Keratinocyte (primary cell): Measurements from ENCODE around the gene TMEM40. TPM values are rescaled to one million over a fixed set of nuclear protein-coding genes. Genes with fewer than 3 reads are reported as not detected.

Experiments
- DNase-seq: peaks from one replicate; pipeline ENCODE4 v3.0.0-alpha.2; 2011; ENCODE audit warnings: low read depth, missing footprints, low spot score
- FAIRE-seq: peaks from 2 replicates; lab custom pipeline; 2011; peaks lifted over from hg19 to GRCh38; lab: Jason Lieb, UNC
- H2AFZ ChIP-seq: 2 replicates; pipeline ENCODE4 v1.6.0; 2012; ENCODE audit warnings: low read length, control low read depth, inconsistent platforms; ENCODE audit not compliant: control insufficient read depth
- H3K27ac ChIP-seq: 2 replicates; pipeline ENCODE4 v1.5.1; 2011; ENCODE audit warnings: low read length; ENCODE audit not compliant: control insufficient read depth, insufficient read depth
- H3K27me3 ChIP-seq: 3 replicates; pipeline ENCODE4 v1.6.0; 2011; ENCODE audit warnings: low read length; ENCODE audit not compliant: control insufficient read depth, insufficient read depth; ENCODE audit errors: extremely low read depth
- H3K36me3 ChIP-seq, 2 experiments: 2 replicates in 1 of 2; 3 replicates in 1 of 2; pipeline ENCODE4 v1.5.1; 2011; ENCODE audit warnings: low read length in 2 of 2, mild to moderate bottlenecking in 1 of 2; ENCODE audit not compliant: control insufficient read depth in 2 of 2, insufficient read depth in 2 of 2; ENCODE audit errors: extremely low read depth in 1 of 2
- H3K4me1 ChIP-seq: 3 replicates; pipeline ENCODE4 v1.5.1; 2011; ENCODE audit warnings: low read length; ENCODE audit not compliant: control insufficient read depth, insufficient read depth; ENCODE audit errors: extremely low read depth
- H3K4me2 ChIP-seq: 3 replicates; pipeline ENCODE4 v1.6.0; 2011; ENCODE audit warnings: low read depth, low read length; ENCODE audit not compliant: control insufficient read depth, insufficient read depth; ENCODE audit errors: extremely low read depth
- H3K4me3 ChIP-seq, 3 experiments: fragments of 200-600 bp in 1 of 3; sonication (generic) in 1 of 3; 2 replicates in 2 of 3; 3 replicates in 1 of 3; pipeline ENCODE4 v1.5.1; 2011 to 2016; ENCODE audit warnings: low read length in 3 of 3, mild to moderate bottlenecking in 3 of 3, control low read depth in 2 of 3, inconsistent platforms in 1 of 3, low read depth in 1 of 3, mixed read lengths in 1 of 3, mixed run types in 1 of 3, moderate library complexity in 1 of 3; ENCODE audit not compliant: control insufficient read depth in 2 of 3, insufficient read depth in 2 of 3; ENCODE audit errors: extremely low read depth in 1 of 3
- H3K79me2 ChIP-seq: 2 replicates; pipeline ENCODE4 v1.6.0; 2012; ENCODE audit warnings: low read length; ENCODE audit not compliant: control insufficient read depth, insufficient read depth
- H3K9ac ChIP-seq: 3 replicates; pipeline ENCODE4 v1.6.0; 2011; ENCODE audit warnings: low read length; ENCODE audit not compliant: control insufficient read depth, insufficient read depth; ENCODE audit errors: extremely low read depth
- H3K9me1 ChIP-seq: 3 replicates; pipeline ENCODE4 v1.6.0; 2011; ENCODE audit warnings: low read length; ENCODE audit not compliant: control insufficient read depth, insufficient read depth; ENCODE audit errors: extremely low read depth
- H3K9me3 ChIP-seq: 2 replicates; pipeline ENCODE4 v1.5.1; 2012; ENCODE audit warnings: low read depth, low read length; ENCODE audit not compliant: control insufficient read depth
- H4K20me1 ChIP-seq: 3 replicates; pipeline ENCODE4 v1.6.0; 2011; ENCODE audit warnings: low read length; ENCODE audit not compliant: control insufficient read depth, insufficient read depth; ENCODE audit errors: extremely low read depth
- CTCF ChIP-seq, 3 experiments: IDR thresholded peaks in 1 of 3; conservative IDR thresholded peaks in 1 of 3; optimal IDR thresholded peaks in 1 of 3; 2 replicates in 2 of 3; 3 replicates in 1 of 3; pipeline versions ENCODE3 to v1.5.1; 2011; ENCODE audit warnings: low read length in 3 of 3, mild to moderate bottlenecking in 3 of 3, moderate library complexity in 2 of 3, control low read depth in 1 of 3, inconsistent platforms in 1 of 3; ENCODE audit not compliant: insufficient read depth in 2 of 3; ENCODE audit errors: extremely low read depth in 1 of 3
- EZH2 ChIP-seq: IDR thresholded peaks from one replicate; pipeline ENCODE4 v1.6.1; 2012; ENCODE audit warnings: inconsistent platforms, mild to moderate bottlenecking, low read length, moderate library complexity
- dilution Hi-C: fragments of 300-500 bp; cut with MboI; formaldehyde crosslinking; loops from one replicate; pipeline ENCODE4 v1.7.0; 2020; ENCODE audit warnings: low sequenced_read_pairs; ENCODE audit not compliant: extremely low pct_ligation_motif_present
- polyA plus RNA-seq, 5 experiments: library from polyadenylated mRNA; depleted of rRNA in 3 of 5; stranded (reverse) in 3 of 5; stranded (forward) in 1 of 5; unstranded in 1 of 5; fragments of >200 nt; gene quantifications; 1 replicate in 1 of 5; 2 replicates in 3 of 5; 3 replicates in 1 of 5; pipeline versions ENCODE4 v1.2.1 to v1.2.3, GENCODE V29; 2011 to 2012; ENCODE audit warnings: missing spikeins in 2 of 5, low read depth in 1 of 5, low replicate concordance in 1 of 5

The TMEM40 gene
- polyA plus RNA-seq, 1 donor (not counting 4 experiments of a cell fraction or from before 2014, with no cell fraction given), result 311 TPM

- no peaks in the 10 kb centered on the region for H3K27me3 ChIP-seq
These were observed 44.8 kb downstream of the TMEM40 start for GRCh38 chr3:12714278-12714677.

GRCh38 chr3:12710062-12710461 is 49.0 kb downstream of the TMEM40 start:
- H3K27me3 ChIP-seq, result no peaks in the 10 kb centered on the region
- no peak for DNase-seq
- TF ChIP-seq EZH2 (no peak), CTCF (optimal IDR thresholded peaks at IDR 0.05 in 1 of 3, IDR thresholded peaks at IDR 0.05 in 1 of 3, conservative IDR thresholded peaks at IDR 0.05 in 1 of 3; ENCODE audit: extremely low read depth in 1 of 3, insufficient read depth in 2 of 3, low read length in 3 of 3) (no peak)
- FAIRE-seq, result no peak
- no peaks in the 10 kb centered on the region for H3K9me3 ChIP-seq
- H4K20me1 ChIP-seq, result no peaks in the 10 kb centered on the region
- H3K9ac ChIP-seq, result no peak overlapping the region
- no peaks in the 10 kb centered on the region for H3K36me3 ChIP-seq
- no peak overlapping the region for H3K4me3 ChIP-seq
- H3K4me1 ChIP-seq, result peaks cover 7% of the 10 kb centered on the region
- H3K4me2 ChIP-seq, result no peak overlapping the region
- H3K9me1 ChIP-seq, result no peaks in the 10 kb centered on the region
- no peak overlapping the region for H3K27ac ChIP-seq
- H2AFZ ChIP-seq, result no peak overlapping the region
- dilution Hi-C loops, result no loop called here
- H3K79me2 ChIP-seq, result no peaks in the 10 kb centered on the region

More at GRCh38 chr3:12714278-12714677, 44.8 kb downstream of the TMEM40 start:
- no peak overlapping the region for H3K4me2 ChIP-seq
- no peaks in the 10 kb centered on the region for H4K20me1 ChIP-seq
- no peak overlapping the region for H2AFZ ChIP-seq
- H3K9me3 ChIP-seq, result no peaks in the 10 kb centered on the region
- no peak overlapping the region for H3K27ac ChIP-seq
- no peaks in the 10 kb centered on the region for H3K36me3 ChIP-seq
- DNase-seq, result no peak
- no peak overlapping the region for H3K9ac ChIP-seq
- peaks cover under 1% of the 10 kb centered on the region for H3K4me1 ChIP-seq
- H3K79me2 ChIP-seq, result no peaks in the 10 kb centered on the region
- no peaks in the 10 kb centered on the region for H3K9me1 ChIP-seq
- dilution Hi-C loops, result no loop called here
- FAIRE-seq, result no peak
- no peak overlapping the region for H3K4me3 ChIP-seq
- TF ChIP-seq EZH2 (no peak), CTCF (optimal IDR thresholded peaks at IDR 0.05 in 1 of 3, IDR thresholded peaks at IDR 0.05 in 1 of 3, conservative IDR thresholded peaks at IDR 0.05 in 1 of 3; ENCODE audit: extremely low read depth in 1 of 3, insufficient read depth in 2 of 3, low read length in 3 of 3) (no peak)
